Activated T-cell treated with anti-CD3 and anti-CD28 coated beads for 4 hours (primary cell): Measurements from ENCODE around the gene CCDC57.

ENCODE experiments used
- DNase-seq: peaks from one replicate; pipeline ENCODE4 v3.0.0-alpha.2; 2020

Gene CCDC57

DNA sequence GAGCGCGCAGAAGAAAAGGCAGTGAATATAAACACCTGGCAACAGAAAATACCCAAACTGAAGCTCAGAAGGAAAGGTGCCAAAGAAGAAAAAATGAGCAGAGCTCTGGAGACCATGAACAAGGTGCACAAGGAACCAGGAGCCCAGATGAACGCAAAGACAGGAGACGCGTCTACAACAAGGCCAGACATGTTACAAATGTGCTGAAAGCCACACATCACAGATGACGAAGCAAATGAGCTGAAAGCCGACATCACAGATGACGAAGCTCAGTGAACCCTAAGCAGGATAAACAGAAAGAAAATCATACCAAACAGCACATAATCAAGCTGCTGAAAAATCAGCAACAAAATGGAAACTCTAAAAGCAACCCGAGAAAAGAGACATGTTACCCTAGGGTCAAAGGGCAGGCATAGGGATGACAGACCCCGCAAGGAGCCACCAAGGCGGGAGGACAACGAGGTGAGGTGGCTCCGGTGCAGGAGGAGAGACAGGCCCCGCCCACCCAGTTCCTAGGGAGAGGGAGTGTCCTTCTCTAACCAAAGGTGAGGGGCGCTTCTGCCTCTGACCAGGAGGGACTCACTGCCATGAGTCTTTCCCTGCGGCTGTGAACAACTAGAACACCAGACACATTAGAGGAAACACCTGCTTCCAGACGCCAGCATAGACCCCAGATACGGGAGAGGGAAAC is 39.1 kb downstream of the CCDC57 start:
- no peak for DNase-seq

DNA sequence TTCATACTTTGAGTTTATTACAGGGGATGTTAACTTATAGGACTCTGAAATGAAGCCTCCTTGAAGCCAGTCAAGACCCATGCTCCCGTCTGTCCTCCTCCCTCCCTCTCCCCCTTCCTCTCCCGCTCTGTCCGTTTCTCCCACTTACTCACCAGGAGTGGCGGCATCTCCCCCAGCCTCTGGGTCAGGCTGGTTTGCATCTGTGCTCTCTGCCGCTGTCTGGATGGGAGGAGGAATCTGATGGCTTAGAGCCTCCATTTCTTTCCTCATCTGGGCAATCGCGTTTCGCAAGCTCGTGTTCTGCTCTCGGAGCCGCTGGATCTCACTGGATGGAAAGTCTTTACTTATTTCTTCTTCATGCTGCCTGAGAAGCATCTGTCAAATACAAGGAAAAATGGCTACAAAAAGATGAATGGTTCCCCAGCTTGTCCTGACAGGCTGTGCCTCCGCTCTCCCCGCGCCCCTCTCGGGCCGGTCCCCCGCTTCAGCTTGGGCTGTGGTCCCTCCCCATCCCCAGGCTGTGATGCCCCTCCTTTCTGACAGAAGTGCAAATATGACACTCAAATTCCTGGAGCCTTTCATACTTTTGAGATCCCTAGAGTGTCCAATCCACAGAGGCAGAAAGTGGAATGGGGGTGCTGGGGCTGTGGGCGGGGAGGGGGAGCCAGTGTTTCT is 40.0 kb downstream of the CCDC57 start:
- DNase-seq: no peak

DNA sequence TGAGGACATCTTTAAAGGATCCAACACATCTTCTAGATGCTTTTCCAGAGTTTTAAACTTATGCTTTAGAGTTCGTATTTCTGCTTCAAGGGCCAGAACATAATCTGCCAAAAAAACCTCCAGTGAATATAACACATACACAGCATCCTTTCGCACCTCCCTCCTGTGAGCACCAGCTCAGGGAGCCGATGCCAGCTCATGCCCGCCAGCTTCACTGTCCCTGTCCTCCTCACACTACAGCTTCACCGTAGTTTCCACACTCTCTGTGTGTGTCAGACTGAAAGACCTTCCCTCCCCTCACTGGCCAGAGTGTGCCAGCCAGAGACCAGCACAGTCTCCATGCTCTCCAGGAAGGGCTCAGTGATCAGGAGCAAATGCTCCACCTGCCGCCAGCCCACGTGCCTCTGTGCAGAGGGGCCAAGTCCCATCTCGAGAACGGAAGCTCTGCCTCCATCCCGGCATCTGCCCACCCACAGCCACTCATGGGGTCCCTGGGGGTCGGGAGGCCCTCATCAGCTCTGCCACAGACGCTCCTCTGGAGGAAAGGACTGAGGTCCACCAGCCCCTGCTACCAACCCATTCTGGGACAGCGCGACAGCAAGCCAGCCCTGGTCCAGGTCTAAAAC is 40.8 kb downstream of the CCDC57 start:
- no peak for DNase-seq

DNA sequence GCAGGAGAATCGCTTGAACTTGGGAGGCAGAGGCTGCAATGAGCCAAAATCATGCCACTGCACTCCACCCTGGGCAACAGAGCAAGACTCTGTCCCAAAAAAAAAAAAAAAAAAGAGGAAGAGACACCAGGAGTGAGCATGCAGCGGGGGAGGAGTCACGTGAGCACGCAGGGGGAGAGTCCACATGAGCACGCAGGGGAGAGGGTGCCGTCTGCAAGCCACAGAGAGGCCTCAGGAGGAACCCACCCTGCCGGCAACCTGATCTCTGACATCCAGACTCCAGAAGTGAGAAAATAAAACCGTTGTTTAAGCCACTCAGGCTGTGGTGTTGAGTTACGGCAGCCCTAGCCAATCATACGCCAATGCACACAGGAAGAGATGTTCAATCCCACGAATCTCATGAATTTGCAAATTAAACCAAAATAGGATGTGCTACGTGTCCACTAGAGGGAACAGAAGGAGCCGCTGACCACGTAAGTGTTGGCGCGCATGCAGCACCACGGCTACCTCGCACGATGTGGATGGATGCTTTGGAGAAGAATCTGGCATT is 42.2 kb downstream of the CCDC57 start:
- no peak for DNase-seq

DNA sequence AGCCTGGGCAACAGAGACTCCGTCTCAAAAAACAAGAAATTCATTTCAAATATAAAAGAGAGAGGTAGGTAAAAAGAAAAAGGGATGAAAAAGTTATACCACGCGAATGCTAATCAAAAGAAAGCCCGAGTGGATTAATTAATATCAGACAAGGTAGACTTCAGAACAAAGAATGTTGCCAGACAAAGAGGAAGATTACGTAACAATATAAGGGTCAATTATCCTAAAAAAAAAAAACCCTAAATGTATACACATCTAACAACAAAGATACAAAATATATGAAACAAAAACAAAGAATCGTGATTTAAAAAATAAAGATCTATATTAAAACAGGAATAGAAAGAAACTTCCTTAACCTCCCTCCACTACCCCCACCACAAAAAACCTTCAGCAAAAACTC is 44.1 kb downstream of the CCDC57 start:
- DNase-seq: no peak

DNA sequence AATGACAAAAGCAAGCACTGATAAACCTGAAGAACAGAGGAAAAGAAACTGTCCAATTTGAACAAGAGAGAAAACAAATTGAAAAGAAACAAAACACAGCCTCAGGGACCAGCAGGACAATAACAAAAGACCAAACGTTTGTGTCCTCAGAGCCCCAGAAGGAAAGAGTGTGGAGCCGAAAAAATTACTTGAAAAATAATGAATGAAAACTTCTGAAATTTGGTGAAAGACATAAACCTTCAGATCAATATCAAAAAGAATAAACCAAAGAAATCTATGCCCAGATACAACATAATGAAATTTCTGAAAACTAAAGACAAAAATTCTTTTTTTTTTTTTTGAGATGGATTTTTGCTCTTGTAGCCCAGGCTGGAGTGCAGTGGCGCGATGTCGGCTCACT is 45.6 kb downstream of the CCDC57 start:
- DNase-seq: no peak

DNA sequence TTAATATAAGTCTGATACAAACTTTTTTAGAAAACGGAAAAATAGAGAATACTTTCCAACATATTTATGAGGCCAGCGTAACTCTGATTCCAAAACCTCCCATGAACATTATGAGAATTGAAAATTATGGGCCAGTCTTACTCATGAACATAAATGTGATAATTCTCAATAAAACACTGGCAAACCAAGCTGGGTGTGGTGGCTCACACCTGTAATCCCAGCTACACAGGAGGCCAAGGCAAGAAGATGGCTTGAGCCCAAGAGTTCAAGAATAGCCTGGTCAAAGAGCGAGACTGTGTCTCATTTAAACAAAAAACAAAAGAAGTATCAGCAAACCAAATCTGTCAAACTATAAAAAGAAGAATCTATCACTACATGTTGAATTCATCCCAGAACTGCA is 47.8 kb downstream of the CCDC57 start:
- DNase-seq: no peak

DNA sequence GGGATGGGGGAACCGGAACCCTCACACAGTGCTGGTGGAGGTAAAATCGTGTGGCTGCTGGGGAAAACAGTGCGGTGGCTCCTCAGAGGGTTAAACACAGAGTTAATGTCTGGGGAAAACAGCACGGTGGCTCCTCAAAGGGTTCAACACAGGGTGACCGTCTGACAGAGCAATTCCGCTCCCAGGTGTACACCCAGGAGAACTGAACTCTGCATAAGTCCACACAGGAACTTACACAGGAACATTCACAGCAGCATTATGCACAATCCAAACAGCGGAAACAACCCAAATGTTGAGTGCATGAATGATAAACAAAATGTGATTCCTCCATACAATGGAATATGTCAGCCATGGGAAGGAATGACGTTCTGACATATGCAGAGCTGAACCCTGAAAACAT is 51.4 kb downstream of the CCDC57 start:
- no peak for DNase-seq

DNA sequence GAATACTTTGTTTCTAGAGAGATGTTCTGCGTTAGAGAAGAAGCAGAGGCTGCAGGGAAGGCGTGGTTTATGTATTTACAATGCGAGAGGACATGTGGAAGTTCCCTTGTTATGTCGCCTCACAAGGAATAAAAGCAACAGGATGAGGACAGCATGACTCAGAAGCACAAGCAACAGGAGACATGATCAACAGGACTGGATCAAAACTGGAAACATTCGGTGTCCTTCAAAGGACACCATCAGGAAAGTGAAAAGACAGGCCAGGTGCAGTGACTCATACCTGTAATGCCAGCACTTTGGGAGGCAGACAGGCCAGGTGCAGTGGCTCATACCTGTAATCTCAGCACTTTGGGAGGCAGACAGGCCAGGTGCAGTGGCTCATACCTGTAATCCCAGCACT is 52.6 kb downstream of the CCDC57 start:
- DNase-seq: no peak

DNA sequence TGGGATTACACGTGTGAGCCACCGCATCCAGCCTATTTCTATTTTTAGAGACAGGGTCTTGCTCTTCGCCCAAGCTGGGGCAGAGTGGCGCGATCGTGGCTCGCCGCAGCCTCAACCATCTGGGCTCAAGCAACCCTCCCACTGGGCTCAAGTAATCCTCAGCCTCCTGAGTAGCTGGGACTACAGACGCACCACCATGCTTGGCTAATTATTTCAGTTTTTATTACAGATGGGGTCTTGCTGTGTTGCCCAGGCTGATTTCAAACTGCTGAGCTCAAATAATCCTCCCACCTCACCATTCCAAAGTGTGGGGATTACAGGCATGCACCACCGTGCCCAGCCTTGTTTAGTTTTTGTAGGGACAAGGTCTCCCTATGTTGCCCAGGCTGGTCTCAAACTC is 53.8 kb downstream of the CCDC57 start:
- no peak for DNase-seq

DNA sequence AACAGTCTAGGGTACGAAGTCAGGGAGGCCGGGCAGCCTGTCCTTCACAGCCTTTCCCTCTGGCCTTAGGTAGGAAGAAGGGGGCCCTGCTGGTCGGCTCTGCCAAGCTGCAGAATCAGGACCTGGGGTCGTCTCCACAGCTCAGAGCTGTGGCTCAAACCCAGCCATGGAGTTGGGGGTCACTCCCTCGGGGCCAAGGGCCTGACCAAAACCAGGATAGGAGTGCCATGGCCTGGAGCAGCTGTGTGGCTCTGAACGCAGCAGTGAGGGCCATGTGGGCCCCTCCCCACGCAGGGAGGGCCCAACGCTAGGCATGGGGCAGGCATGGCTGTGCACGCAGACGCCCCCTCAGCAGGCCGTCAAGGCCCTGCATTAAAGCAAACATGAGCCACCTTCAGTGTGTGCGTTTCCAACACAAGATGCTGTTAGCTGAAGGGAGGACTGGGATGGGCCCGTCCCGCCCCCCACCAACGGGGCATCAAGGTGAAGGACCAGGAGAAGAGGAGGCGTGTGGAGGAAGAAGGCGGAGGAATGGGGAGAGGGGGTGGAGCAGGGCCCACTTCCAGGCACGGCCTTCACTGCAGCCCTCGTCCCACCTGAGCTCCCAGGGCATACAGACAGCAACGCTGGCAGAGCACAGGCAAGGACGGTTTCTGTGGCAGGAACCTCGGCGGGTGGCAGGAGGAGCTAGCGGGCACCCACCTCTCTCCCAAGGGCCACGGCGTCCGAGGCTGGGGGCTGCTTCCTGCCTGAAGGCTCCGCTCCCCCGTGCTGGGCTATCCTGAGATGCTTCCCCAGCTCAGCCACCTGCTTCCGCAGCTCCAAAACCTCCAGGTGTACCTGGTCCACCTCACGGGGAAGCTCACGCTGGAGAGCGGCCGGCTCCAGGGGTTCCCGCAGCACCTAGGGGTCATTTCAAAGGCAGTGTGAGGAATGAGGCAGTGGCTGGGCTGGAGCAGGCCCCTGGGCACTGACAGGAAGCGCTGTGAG is 55.3 kb downstream of the CCDC57 start:
- DNase-seq: no peak

DNA sequence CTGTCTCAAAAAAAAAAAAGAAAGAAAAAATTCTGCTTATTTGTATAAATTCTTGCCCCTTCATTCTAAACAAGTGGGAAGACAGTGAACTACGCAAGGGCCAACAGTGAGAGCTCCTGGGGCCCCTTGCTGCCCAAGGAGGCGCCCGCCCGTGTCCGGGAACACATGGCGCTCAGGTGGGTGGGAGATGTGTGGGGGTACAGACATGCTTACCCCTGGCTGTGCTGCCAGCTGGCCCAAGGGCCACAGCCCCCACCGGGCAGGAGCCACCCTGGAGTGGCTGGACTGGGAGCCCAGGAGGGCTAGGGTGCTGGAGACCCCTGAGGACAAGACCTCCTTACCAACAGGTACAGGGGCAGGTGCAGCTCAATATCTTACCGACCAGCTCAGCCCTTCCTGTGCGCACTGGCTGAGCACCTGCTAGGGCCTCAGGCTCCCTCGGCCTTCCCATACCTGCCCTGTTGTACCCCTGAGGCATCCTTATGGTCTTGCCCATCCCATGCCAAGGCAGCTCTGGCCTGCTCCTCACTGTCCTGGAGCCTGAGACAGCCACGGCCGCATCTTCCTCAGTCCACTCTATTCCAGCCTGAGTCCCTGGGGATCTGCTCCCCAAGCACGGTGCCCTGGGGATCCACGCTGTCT is 56.2 kb downstream of the CCDC57 start:
- no peak for DNase-seq

DNA sequence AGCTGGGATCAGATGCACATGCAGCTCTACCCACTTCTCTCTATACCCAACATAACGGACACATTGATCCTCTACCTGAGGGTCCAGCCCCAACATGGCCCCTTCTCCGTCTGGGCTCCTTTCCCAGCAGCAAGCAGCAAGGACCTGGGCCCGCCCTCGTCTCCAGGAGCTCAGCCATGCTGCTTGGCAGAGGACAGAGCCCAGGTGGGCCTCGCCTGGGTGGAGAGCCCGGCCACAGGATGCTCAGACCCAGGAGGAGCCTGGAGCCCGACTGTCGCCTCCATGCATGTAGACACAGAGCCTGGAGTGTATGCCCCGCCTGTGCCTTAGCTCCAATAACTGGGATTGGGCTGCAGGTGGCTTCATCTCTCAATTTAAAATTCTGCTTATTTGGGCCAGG is 57.0 kb downstream of the CCDC57 start:
- no peak for DNase-seq

DNA sequence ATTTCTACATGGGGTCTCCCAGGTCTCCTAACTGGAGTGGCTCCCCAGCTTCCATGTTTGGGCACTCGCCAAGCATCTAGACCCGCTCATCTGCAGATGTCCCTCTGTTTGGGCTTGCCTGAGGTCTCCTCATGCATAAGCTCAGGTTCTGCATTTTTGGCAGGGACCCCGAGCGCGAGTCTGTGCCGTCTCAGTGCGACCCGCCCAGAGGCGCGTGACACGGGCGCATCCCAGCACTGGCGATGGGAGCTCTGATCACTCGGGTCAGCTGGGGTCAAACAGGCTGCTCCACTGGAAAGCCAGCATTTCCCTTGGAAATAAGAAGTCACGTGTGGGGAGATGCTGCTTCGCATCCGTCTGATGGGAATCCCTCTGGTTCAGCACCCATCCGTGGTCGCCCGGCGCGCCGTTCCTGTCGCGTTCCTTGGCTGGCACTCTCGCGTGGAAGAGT is 57.7 kb downstream of the CCDC57 start:
- DNase-seq: no peak

DNA sequence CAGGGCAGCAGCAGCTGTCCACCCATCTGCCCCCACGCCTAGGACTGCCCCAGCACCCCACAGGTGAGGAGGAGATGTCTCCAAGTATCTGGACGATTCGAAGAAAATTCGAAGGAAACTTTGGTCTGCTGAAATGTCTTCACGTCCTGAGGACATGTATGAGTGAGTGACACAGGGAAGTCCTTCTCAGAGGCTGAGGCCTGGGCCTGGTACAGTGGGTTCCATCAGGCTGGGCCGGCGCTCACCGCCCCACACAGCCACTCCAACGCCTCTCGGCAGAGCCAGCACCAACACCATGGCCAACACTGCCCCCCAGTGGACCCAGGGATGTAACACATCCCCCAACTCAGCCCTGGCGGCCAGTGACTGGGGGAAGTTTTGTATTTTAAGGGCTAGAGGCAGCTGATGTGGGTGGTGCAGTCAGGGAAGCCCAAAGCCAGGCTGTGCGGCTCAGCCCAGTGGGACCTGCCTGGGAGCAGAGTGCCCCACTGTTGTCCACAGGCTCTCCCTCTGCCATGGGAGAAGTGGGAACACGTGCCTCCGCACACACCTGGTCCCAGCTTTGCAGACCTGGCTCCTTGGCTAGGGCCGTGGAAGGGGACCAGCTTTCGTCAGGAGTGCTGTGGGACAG is 58.8 kb downstream of the CCDC57 start:
- peak; percentile 75 for DNase-seq

DNA sequence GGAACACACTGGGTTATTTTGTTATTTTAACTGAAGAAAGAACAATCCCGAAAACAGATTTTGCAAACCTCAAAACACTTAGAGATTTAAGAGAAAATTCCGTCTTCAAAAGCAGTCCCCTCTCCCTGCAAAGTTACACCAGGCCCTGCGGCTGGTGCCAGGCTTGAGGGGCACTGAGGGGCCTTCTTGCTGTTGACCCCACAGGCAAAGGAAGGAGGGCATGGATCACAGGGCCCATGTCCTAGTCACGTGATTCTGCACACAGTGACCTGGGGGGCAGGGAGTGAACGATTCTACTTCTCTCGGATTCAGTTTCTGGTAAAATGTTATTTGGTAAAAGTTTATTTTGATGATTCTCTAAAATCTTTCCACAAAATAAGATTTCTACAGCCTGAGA is 59.3 kb downstream of the CCDC57 start:
- no peak for DNase-seq

DNA sequence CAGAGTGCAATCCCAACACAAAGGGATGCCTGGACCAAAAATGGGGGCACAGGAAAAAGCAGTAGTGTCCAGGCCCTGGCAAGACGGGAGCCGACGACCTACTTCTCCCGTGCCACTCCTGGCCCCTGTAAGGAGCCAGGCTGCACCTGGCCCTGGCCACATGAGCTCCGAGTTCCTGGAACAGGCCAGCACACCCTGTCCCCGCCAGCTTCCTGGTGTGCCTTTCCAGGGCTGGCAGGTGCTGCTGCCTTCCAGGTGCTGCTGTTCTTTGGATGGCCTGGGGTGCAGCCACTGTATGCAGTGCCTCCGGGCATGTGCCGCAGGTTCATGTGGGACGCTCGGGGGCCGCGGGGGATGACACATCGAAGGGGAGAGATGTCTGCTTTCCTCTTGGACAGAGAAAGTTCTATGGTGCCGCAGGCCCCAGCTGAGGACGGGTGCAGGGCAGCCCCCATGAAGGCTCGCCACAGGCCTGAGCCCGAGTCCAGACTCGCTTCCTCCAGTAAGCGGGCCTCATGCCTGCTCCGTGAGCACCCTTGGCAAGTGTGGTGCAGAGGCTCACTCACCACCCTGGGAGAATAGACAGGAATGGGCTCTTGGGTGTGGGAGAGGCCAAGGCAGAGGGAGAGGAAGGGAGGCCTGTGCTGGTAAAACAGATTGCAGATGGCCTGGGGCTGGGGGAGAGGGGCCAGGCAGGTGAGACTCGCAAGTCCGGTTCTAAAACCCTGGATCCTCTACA is 59.9 kb downstream of the CCDC57 start:
- no peak for DNase-seq

DNA sequence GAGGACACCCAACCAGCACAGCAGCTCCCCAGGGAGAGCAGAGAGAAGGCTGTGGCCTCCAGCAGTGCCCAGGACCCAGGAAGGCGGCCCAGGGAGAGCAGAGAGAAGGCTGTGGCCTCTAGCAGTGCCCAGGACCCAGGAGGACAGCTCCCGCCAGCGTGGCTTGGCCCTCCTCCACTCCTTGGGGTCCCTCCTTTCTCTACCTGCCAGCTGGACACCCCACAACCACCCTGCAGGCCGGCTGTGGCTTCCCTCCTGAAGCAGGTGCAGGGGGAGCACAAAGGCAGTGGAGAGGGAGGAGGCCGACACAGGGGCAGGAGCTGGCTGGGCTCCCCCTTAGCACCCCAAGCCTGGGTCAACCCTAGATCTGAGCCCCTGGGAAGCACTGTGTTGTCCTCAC is 60.5 kb downstream of the CCDC57 start:
- DNase-seq: no peak

DNA sequence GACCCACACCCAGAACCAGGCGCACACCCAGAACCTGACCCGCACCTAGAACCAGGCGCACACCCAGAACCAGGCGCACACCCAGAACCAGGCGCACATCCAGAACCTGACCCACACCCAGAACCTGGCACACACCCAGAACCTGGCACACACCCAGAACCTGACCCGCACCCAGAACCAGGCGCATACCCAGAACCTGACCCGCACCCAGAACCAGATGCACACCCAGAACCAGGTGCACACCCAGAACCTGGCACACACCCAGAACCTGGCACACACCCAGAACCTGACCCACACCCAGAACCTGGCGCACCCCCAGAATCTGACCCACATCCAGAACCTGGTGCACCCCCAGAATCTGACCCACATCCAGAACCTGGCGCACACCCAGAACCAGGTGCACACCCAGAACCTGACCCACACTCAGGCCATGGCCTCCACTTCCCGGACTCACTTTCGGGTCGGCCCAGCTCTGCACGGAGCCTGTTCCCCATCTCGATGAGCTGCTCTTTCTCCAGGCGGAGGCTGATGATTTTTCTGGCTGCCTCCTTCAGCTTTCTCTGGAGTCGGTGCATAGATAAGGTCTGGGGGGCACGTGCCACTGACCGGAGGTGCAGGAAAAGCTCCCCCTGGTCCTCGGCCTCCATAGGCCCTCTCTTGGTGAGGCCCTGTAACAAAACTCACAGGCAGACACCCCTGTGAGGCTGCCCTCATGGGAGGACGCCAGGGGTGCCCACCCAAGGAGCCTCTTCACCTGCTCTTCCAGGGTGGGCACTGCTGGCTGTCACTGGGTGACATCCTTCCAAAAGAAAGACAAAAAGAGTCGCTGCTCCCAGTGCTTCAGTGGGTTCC is 61.3 kb downstream of the CCDC57 start:
- DNase-seq: no peak
